Measurements from ENCODE around the gene IFIT3. TPM values are rescaled to one million over a fixed set of nuclear protein-coding genes. Genes with fewer than 3 reads are reported as not detected.
"Not testable (repeated sequence)": the region's sequence is repeated elsewhere in the genome, so short reads cannot be mapped to it uniquely, and the experiment has no call there.

Gene IFIT3
- total RNA-seq, 2 experiments from 2014 or later, result 14.7 to 15.2 TPM

- DNase-seq, result no peak
- no peaks in the 10 kb centered on the region for H3K9me3 Mint-ChIP-seq
- H3K27ac Mint-ChIP-seq, result no peak overlapping the region
- H3K4me3 Mint-ChIP-seq, result no peak overlapping the region
- ChIA-PET POLR2A (no interaction called here), CTCF (no interaction called here)
- H3K36me3 Mint-ChIP-seq, result peaks cover 14% of the 10 kb centered on the region
- intact Hi-C loops (cut with micrococcal nuclease), result no loop called here
- peaks cover 8% of the 10 kb centered on the region for H3K4me1 Mint-ChIP-seq (ENCODE audit: low read depth)
- H3K27me3 Mint-ChIP-seq, result peaks cover 13% of the 10 kb centered on the region
Measured at GRCh38 chr10:89343089-89343767, 15.4 kb downstream of the IFIT3 start.

DNA sequence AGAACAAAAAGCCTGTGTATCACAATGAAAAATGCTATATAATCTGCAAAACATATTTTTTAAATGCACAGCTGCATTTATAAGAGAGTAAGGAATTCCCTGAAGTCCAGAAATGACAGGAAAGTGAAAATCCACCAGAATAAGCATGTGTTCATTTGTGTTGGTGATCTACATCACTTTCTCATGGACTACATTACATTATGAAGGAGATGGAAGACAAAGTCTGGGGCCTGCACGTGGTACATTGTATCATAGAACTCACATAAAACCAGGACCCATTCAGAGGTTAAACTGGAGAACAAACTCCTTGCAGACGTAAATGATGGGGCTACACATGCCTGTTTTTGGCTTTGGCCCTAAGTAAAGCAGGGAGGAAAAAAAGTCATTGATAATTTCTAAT is 16.4 kb downstream of the IFIT3 start:
- Mint-ChIP-seq H3K36me3 (peaks cover 9% of the 10 kb centered on the region), H3K9me3 (no peaks in the 10 kb centered on the region), H3K27ac (no peak overlapping the region), H3K4me3 (no peak overlapping the region), H3K27me3 (peaks cover 15% of the 10 kb centered on the region), H3K4me1 (ENCODE audit: low read depth) (peaks cover 13% of the 10 kb centered on the region)
- intact Hi-C loops (cut with micrococcal nuclease), result no loop called here
- ChIA-PET CTCF (no interaction called here), POLR2A (no interaction called here)
- no peak for DNase-seq

DNA sequence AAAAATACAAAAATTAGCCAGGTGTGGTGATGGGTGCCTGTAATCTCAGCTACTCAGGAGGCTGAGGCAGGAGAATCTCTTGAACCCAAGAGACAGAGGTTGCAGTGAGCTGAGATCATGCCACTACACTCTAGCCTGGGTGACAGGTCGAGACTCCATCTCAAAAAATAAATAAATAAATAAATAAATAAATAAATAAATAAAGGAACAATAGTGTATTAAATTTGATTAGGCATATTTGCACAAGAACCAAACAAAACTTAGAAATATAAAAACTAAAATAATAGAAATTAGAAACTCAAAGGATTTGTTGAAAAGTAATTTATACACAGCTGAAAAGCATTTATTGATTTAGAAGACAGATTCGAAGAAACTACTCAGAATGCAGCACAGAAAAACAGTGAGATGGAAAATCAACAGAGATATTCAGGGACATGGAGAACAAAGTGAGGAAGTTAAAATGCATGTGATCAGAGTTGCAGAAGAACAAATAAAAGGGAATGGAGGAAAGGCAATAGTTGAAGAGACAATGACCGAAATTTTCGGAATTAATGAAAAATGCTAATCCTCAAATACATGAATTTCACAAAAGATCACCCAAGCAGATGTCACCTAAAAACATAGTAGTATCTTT is 17.7 kb downstream of the IFIT3 start:
- no peak overlapping the region for H3K4me3 Mint-ChIP-seq
- H3K27me3 Mint-ChIP-seq, result peaks cover 20% of the 10 kb centered on the region
- DNase-seq, result no peak
- intact Hi-C loops (cut with micrococcal nuclease), result no loop called here
- H3K36me3 Mint-ChIP-seq, result peaks cover 4% of the 10 kb centered on the region
- ChIA-PET POLR2A (interaction anchor here (1.2 kb wide), 1 partner anchor 13 kb away, joined by 3 read pairs; no protein-coding TSS in a partner anchor), CTCF (interaction anchor here (1.4 kb wide), 1 partner anchor 10 kb away, joined by 3 read pairs; no protein-coding TSS in a partner anchor)
- no peaks in the 10 kb centered on the region for H3K9me3 Mint-ChIP-seq
- H3K27ac Mint-ChIP-seq, result no peak overlapping the region
- peaks cover 18% of the 10 kb centered on the region for H3K4me1 Mint-ChIP-seq (ENCODE audit: low read depth)

GRCh38 chr10:89346405-89347254 is 18.8 kb downstream of the IFIT3 start:
- CTCF ChIA-PET, result interaction anchor here (1.1 to 1.7 kb wide), 2 partner anchors 18 to 129 kb away, joined by 3 to 5 read pairs; no protein-coding TSS in a partner anchor

DNA sequence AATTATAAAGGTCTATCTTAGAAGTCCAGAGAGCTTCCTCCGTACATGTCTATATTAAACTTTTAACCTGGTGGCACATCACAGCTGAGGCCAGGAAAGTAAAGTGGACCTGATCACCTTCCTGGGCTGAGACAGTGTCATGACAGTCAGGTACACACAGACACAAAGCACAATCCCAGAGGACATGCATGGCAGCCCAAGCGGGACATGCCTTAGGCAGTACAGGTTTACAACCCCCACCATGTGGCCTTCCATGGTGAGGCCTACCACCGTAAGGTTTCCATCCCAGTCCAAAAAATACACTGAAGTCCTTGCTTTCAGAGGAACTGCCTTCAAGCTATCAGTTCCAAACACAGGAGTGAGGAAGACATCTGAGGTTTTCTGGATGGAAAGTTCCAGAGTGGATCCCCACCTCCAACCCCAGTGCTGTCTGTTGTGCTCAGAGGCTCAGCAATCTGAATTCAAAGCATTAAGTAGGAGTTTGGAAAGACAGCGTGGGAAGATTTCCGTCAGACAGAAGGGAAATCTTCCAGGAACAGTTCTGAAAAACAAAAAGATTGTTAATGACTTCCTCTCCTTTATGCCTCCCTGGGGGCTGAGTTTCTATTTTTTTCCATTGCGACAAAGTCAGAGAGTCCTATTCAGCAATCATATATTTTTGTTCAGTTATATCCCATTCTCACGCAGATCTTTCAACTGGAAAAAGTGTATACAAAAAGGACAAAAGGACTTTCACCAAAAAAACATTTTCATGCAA is 20.1 kb downstream of the IFIT3 start:
- Mint-ChIP-seq H3K4me3 (no peak overlapping the region), H3K9me3 (no peaks in the 10 kb centered on the region), H3K36me3 (no peaks in the 10 kb centered on the region), H3K27me3 (peaks cover 27% of the 10 kb centered on the region), H3K27ac (no peak overlapping the region), H3K4me1 (ENCODE audit: low read depth) (peaks cover 39% of the 10 kb centered on the region)
- DNase-seq, result no peak
- intact Hi-C loops (cut with micrococcal nuclease), result no loop called here
- POLR2A ChIA-PET, result no interaction called here
- CTCF ChIA-PET, result interaction anchor here (1.1 to 1.7 kb wide), 2 partner anchors 17 to 130 kb away, joined by 3 to 5 read pairs; no protein-coding TSS in a partner anchor

More at GRCh38 chr10:89346405-89347254, 18.8 kb downstream of the IFIT3 start:
- Mint-ChIP-seq H3K4me1 (ENCODE audit: low read depth) (peaks cover 30% of the 10 kb centered on the region), H3K36me3 (no peaks in the 10 kb centered on the region), H3K27me3 (peaks cover 21% of the 10 kb centered on the region), H3K27ac (no peak overlapping the region), H3K9me3 (no peaks in the 10 kb centered on the region), H3K4me3 (no peak overlapping the region)
- intact Hi-C loops (cut with micrococcal nuclease), result no loop called here
- POLR2A ChIA-PET, result interaction anchor here (1.2 kb wide), 1 partner anchor 14 kb away, joined by 3 read pairs; no protein-coding TSS in a partner anchor
- DNase-seq, result no peak

GRCh38 chr10:89348481-89348880 is 20.7 kb downstream of the IFIT3 start:
- CTCF ChIA-PET, result no interaction called here
- Mint-ChIP-seq H3K27ac (no peak overlapping the region), H3K4me1 (ENCODE audit: low read depth) (peaks cover 39% of the 10 kb centered on the region), H3K4me3 (no peak overlapping the region), H3K9me3 (no peaks in the 10 kb centered on the region), H3K36me3 (peaks cover 3% of the 10 kb centered on the region), H3K27me3 (peaks cover 25% of the 10 kb centered on the region)
- intact Hi-C loops (cut with micrococcal nuclease), result no loop called here
- no peak for DNase-seq
- POLR2A ChIA-PET, result no interaction called here

DNA sequence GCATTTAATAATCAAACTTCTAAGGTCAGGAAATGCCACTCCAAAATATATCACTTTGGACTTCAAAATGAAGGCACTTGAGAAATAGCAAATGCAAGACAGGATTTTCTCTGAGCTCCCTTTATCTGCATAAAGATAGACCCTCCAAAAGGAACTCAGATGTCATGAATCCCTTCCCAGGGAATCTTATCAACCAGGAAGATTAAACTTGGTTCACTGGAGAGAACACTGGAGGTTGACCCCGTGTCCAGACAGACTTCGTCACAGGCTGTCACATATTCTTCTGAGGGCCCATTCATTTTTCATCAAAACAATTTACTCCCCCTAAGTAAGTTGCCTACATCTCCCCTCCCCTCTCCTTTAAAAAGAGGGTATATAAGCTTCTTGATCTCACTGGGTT is 21.2 kb downstream of the IFIT3 start:
- H3K27me3 Mint-ChIP-seq, result peaks cover 26% of the 10 kb centered on the region
- H3K36me3 Mint-ChIP-seq, result peaks cover 3% of the 10 kb centered on the region
- no peaks in the 10 kb centered on the region for H3K9me3 Mint-ChIP-seq
- no peak for DNase-seq
- H3K27ac Mint-ChIP-seq, result no peak overlapping the region
- H3K4me3 Mint-ChIP-seq, result no peak overlapping the region
- ChIA-PET POLR2A (no interaction called here), CTCF (no interaction called here)
- intact Hi-C loops (cut with micrococcal nuclease), result no loop called here
- peaks cover 39% of the 10 kb centered on the region for H3K4me1 Mint-ChIP-seq (ENCODE audit: low read depth)

DNA sequence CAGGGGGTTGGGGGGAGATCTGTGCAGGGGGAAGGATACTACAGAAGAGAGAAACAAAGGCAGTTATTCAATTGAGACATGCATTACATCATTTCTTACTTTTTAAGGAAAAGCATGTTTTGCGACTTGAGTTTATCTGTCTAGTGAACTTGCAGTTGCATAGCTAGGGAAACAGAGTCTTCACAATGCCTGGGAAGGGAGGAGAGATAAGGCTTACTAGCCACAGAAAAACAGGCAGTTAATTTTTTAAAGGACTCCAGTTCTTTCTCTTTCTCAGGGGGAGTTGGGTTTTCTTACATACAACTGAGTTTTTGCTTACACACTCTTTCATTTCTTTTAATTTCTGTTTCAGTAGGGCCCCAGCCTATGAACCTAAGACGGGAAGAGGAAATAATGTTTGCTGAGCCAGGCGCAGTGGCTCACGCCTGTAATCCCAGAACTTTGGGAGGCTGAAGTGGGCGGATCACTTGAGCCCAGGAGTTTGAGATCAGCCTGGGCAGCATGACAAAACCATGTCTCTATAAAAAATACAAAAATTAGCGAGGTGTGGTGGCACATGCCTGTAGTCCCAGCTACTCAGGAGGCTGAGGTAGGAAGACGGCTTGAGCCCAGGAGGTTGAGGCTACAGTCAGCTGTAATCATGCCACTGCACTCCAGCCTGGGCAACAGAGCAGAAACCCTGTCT is 23.0 kb downstream of the IFIT3 start:
- intact Hi-C loops (cut with micrococcal nuclease); H3K27ac Mint-ChIP-seq; POLR2A ChIA-PET; H3K4me3 Mint-ChIP-seq; H3K36me3 Mint-ChIP-seq; H3K9me3 Mint-ChIP-seq; DNase-seq: not testable (repeated sequence)
- CTCF ChIA-PET, result interaction anchor here (1.0 kb wide), 1 partner anchor 18 kb away, joined by 3 read pairs; no protein-coding TSS in a partner anchor
- Mint-ChIP-seq H3K27me3 (peaks cover 25% of the 10 kb centered on the region), H3K4me1 (ENCODE audit: low read depth) (peaks cover 39% of the 10 kb centered on the region)

DNA sequence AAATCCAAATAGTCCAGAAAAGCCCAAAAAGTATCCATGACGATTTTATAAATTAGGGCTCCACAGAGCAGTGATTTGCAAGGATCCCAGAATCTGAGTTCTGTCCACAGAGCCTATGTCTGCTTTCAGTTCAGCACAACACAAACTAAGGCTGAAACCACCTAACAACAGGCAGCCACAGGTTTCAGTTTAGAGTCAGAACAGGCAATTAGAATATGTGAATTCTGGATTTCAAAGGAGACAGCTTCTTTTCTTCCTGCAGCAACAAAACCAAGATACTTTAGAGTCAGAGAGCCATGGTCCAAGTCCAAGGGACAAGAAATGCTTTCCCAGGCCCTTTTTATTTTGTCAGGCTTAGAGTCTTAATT is 23.6 kb downstream of the IFIT3 start:
- Mint-ChIP-seq H3K9me3 (no peaks in the 10 kb centered on the region), H3K36me3 (peaks cover 3% of the 10 kb centered on the region), H3K27ac (no peak overlapping the region), H3K27me3 (peaks cover 25% of the 10 kb centered on the region), H3K4me1 (ENCODE audit: low read depth) (peaks cover 39% of the 10 kb centered on the region), H3K4me3 (no peak overlapping the region)
- ChIA-PET CTCF (interaction anchor here (1.0 kb wide), 1 partner anchor 17 kb away, joined by 3 read pairs; no protein-coding TSS in a partner anchor), POLR2A (no interaction called here)
- intact Hi-C loops (cut with micrococcal nuclease), result no loop called here
- DNase-seq, result peak; percentile 40

DNA sequence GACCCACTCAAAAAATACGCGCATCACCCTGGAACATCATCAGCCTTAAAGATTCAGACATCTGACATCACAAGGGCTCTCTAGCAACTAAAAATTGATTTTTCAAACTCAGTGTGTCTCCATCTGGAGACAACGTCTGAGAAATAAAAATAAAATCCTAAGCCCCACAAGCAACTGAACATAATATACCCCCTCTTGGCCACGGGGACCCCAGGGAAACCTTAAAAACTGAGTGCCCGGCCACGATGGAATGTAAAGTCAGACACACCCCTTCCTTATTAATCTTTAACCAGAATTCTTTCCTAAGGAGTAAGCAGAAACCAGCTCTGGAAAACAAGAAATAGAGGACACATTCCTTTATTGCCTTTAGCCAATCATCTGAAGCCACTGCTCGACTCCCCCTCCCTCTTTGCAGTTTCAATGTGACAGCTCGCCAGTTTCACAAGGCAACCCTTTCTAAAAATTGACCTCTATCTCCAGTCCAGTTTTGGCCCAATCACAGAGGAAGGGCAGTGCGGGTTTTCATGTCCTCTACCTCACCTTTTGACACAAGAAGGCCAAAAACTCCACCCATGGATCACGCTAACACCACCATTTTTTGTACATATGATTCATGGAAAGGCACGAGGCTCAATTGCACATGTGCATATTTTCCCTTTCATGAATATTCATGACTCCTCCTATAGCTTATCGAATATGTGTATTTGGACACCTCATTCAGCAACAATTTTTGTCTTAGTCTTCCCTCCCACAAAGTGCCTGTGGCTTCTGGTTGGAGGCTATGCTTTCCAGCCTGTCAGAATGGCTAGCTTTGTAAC is 24.2 kb downstream of the IFIT3 start:
- Mint-ChIP-seq H3K4me3 (no peak overlapping the region), H3K27me3 (peaks cover 25% of the 10 kb centered on the region), H3K4me1 (ENCODE audit: low read depth) (peaks cover 39% of the 10 kb centered on the region), H3K27ac (no peak overlapping the region), H3K36me3 (peaks cover 3% of the 10 kb centered on the region), H3K9me3 (no peaks in the 10 kb centered on the region)
- ChIA-PET CTCF (interaction anchor here (1.0 to 1.1 kb wide), 2 partner anchors 17 to 18 kb away, joined by 3 to 4 read pairs; no protein-coding TSS in a partner anchor), POLR2A (no interaction called here)
- no peak for DNase-seq
- intact Hi-C loops (cut with micrococcal nuclease), result no loop called here

- intact Hi-C loops (cut with micrococcal nuclease), result no loop called here
- CTCF ChIA-PET, result interaction anchor here (1.1 kb wide), 1 partner anchor 17 kb away, joined by 4 read pairs; no protein-coding TSS in a partner anchor
- no peak for DNase-seq
- POLR2A ChIA-PET, result no interaction called here
- Mint-ChIP-seq H3K4me1 (ENCODE audit: low read depth) (peaks cover 35% of the 10 kb centered on the region), H3K36me3 (peaks cover 3% of the 10 kb centered on the region), H3K9me3 (no peaks in the 10 kb centered on the region), H3K4me3 (no peak overlapping the region), H3K27me3 (peaks cover 25% of the 10 kb centered on the region), H3K27ac (no peak overlapping the region)
Measured at GRCh38 chr10:89352802-89353201, 25.0 kb downstream of the IFIT3 start.

Data from activated CD4-positive, alpha-beta memory T cell treated with anti-CD3 and anti-CD28 coated beads for 36 hours (primary cell).